HG03060 (cell line): ENCODE data around the gene GOLGA3.
"Not testable (repeated sequence)": the region's sequence is repeated elsewhere in the genome, so short reads cannot be mapped to it uniquely, and the experiment has no call there.

ENCODE experiments used
- ATAC-seq: cut with Tn5 transposase; IDR thresholded peaks from one replicate; pipeline ENCODE4 v1.9.1; 2021; ENCODE audit warnings: low read depth, moderate number of reproducible peaks; ENCODE audit not compliant: unreplicated experiment

Gene GOLGA3

GRCh38 chr12:132847363-132848356, 19.0 kb upstream of the GOLGA3 start:
- ATAC-seq = no peak

GRCh38 chr12:132844681-132845080, 16.0 kb upstream of the GOLGA3 start:
- not testable (repeated sequence) for ATAC-seq

- ATAC-seq = no peak
These were observed 13.9 kb upstream of the GOLGA3 start for GRCh38 chr12:132842449-132843045.

GRCh38 chr12:132841151-132841550, 12.5 kb upstream of the GOLGA3 start:
- ATAC-seq = no peak

- ATAC-seq = no peak
These were observed 11.9 kb upstream of the GOLGA3 start for GRCh38 chr12:132840536-132840935.

GRCh38 chr12:132839558-132840235, 11.0 kb upstream of the GOLGA3 start:
- no peak for ATAC-seq

GRCh38 chr12:132838410-132839080, 9.9 kb upstream of the GOLGA3 start:
- no peak for ATAC-seq

GRCh38 chr12:132837693-132838409, 9.2 kb upstream of the GOLGA3 start:
- no peak for ATAC-seq

- ATAC-seq = no peak
These were observed 8.2 kb upstream of the GOLGA3 start for GRCh38 chr12:132836795-132837331.

GRCh38 chr12:132836230-132836629, 7.6 kb upstream of the GOLGA3 start:
- not testable (repeated sequence) for ATAC-seq

GRCh38 chr12:132835076-132836025, 6.7 kb upstream of the GOLGA3 start:
- ATAC-seq = no peak

- ATAC-seq = no peak
These were observed 5.6 kb upstream of the GOLGA3 start for GRCh38 chr12:132834181-132834711.

- ATAC-seq = no peak
These were observed 4.7 kb upstream of the GOLGA3 start for GRCh38 chr12:132833341-132833740.

GRCh38 chr12:132831771-132832170, 3.1 kb upstream of the GOLGA3 start:
- no peak for ATAC-seq

- no peak for ATAC-seq
These were observed 636 bp downstream of the GOLGA3 start for GRCh38 chr12:132827763-132828703.

- ATAC-seq = no peak
These were observed 2.8 kb downstream of the GOLGA3 start for GRCh38 chr12:132825861-132826260.

GRCh38 chr12:132825089-132825488, 3.6 kb downstream of the GOLGA3 start:
- ATAC-seq = no peak
